Activated naive CD4-positive, alpha-beta T cell treated with anti-CD3 and anti-CD28 coated beads for 36 hours (primary cell): Measurements from ENCODE around the gene NEK6. TPM values are rescaled to one million over a fixed set of nuclear protein-coding genes. Genes with fewer than 3 reads are reported as not detected.

Experiments used
- CTCF ChIA-PET: fragments of 350-600 bp; sonication (Branson Sonifier 250); formaldehyde crosslinking; loops from one replicate; lab custom pipeline; 2021; ENCODE audit warnings: antibody characterized with exemption; lab: Charles Lee
- DNase-seq: peaks from one replicate; pipeline ENCODE4 v3.0.0-alpha.2; 2020
- H3K27ac Mint-ChIP-seq: one replicate; pipeline ENCODE4 v1.8.0; 2021; ENCODE audit warnings: mild to moderate bottlenecking, mixed read lengths
- H3K27me3 Mint-ChIP-seq: one replicate; pipeline ENCODE4 v1.8.0; 2021; ENCODE audit warnings: low read depth, mixed read lengths
- H3K36me3 Mint-ChIP-seq: one replicate; pipeline ENCODE4 v1.8.0; 2021; ENCODE audit warnings: low read depth, mixed read lengths
- H3K4me1 Mint-ChIP-seq: one replicate; pipeline ENCODE4 v1.8.0; 2021; ENCODE audit warnings: low read depth, mixed read lengths
- H3K4me3 Mint-ChIP-seq: one replicate; pipeline ENCODE4 v1.8.0; 2021; ENCODE audit warnings: mild to moderate bottlenecking, moderate library complexity, mixed read lengths
- H3K9me3 Mint-ChIP-seq: one replicate; pipeline ENCODE4 v1.8.0; 2021; ENCODE audit warnings: mixed read lengths
- intact Hi-C: fragments of 100-400 bp; cut with micrococcal nuclease; formaldehyde crosslinking; loops from one replicate; pipeline ENCODE4 v1.15.1; 2023
- total RNA-seq, 2 experiments: library from RNA; stranded (reverse); gene quantifications; one replicate each; pipeline ENCODE4 v1.2.3, GENCODE V29; 2021

The NEK6 gene
- total RNA-seq, 2 experiments from 2014 or later = 0.89 to 1.5 TPM

DNA sequence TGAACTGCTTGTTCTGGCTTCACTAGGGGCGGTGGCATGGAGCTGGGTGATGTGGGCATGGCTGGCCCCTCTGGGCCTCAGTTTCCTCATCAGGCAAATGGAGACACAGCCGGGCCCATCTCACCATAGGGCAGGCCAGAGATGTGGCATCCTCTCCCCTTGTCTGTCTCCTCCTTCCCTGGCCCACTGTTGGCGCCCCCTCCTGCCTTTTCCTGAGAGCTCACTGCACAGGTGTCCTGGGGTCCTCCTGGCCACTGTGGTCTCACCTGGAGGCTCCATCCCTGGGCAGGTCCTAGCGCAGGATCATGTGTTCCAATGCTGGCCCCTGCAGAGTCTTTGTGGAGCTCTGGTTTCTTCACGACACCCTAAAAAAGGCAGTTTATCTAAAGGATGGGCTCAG, 53.5 kb downstream of the NEK6 start:
- intact Hi-C loops = no loop called here

DNA sequence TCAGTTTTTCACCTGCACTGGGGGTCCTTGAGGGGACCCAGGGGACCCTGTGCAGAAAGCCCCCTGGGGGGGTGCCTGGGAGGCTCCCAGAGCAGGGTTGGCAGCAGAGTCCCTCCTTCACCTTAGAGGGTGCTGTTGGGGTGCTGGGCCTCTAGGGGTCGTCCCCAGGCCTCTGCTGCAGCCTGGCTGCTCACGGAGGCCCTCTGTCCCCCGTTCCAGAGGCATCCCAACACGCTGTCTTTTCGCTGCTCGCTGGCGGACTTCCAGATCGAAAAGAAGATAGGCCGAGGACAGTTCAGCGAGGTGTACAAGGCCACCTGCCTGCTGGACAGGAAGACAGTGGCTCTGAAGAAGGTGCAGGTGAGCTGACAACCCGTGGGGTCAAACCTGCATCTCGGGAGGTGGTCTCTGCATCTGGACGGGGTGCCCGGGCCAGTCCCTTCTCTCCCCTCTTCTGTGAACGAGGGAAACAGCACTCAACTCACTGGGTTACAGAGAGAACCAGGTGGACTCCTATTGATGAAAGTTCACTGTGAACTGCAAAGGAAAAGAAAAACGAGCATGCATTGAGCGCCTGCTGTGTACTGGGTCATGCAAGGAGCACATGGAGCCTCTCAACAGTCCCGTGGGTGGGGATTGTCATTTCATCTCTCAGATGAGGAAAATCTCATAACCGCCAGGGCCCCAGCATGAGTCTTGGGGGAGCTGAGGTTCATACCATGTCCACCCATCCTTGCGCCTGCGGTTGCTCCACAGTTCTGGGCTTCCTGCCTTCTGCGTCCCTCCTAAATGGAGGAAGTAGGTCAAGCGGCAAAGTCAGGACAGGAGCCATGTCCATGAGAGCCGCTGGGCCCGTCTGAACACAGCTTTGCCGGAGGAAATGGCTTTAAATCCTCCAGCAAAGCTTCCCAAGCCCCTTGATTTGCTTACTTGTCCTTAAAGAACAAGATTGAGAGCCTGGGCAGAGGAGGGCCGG, 54.8 kb downstream of the NEK6 start:
- intact Hi-C loops = no loop called here
- no peaks in the 10 kb centered on the region for H3K9me3 Mint-ChIP-seq
- CTCF ChIA-PET = interaction anchor here (0.6 to 1.6 kb wide), 4 partner anchors 8 to 305 kb away, joined by 3 to 7 read pairs (median 4); no protein-coding TSS in a partner anchor
- no peaks in the 10 kb centered on the region for H3K36me3 Mint-ChIP-seq
- H3K27me3 Mint-ChIP-seq = no peaks in the 10 kb centered on the region
- no peaks in the 10 kb centered on the region for H3K4me1 Mint-ChIP-seq
- H3K27ac Mint-ChIP-seq = no peak overlapping the region
- H3K4me3 Mint-ChIP-seq = no peak overlapping the region
- DNase-seq = no peak

More for the DNA sequence above, 53.5 kb downstream of the NEK6 start:
- peak; percentile 38 for DNase-seq
- Mint-ChIP-seq H3K27me3 (no peaks in the 10 kb centered on the region), H3K36me3 (no peaks in the 10 kb centered on the region), H3K4me3 (no peak overlapping the region), H3K27ac (no peak overlapping the region), H3K4me1 (no peaks in the 10 kb centered on the region), H3K9me3 (no peaks in the 10 kb centered on the region)
- CTCF ChIA-PET = no interaction called here

DNA sequence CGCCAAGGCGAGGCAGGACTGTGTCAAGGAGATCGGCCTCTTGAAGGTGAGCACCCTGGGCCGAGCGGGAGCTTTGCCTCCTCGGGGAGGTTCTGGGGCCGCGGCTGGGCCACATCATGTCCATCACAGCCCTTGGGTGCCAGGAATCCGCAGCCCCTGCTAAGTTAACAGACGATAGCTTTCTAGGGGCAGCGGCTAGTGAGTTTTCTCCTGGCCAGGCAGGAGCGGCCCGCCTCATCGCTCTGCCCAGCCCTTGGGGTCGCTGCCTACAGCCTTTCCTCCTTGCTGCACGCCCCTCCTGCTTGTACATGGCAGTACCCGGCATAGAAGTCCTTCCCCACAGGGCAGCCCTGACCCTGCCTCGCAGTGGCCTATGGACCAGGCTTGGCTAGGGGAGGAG, 56.2 kb downstream of the NEK6 start:
- H3K36me3 Mint-ChIP-seq = no peaks in the 10 kb centered on the region
- H3K4me3 Mint-ChIP-seq = no peak overlapping the region
- H3K27ac Mint-ChIP-seq = no peak overlapping the region
- intact Hi-C loops = no loop called here
- DNase-seq = no peak
- CTCF ChIA-PET = interaction anchor here (0.7 to 1.6 kb wide), 2 partner anchors 188 to 190 kb away, joined by 3 to 4 read pairs; no protein-coding TSS in a partner anchor
- no peaks in the 10 kb centered on the region for H3K9me3 Mint-ChIP-seq
- H3K27me3 Mint-ChIP-seq = no peaks in the 10 kb centered on the region
- no peaks in the 10 kb centered on the region for H3K4me1 Mint-ChIP-seq

DNA sequence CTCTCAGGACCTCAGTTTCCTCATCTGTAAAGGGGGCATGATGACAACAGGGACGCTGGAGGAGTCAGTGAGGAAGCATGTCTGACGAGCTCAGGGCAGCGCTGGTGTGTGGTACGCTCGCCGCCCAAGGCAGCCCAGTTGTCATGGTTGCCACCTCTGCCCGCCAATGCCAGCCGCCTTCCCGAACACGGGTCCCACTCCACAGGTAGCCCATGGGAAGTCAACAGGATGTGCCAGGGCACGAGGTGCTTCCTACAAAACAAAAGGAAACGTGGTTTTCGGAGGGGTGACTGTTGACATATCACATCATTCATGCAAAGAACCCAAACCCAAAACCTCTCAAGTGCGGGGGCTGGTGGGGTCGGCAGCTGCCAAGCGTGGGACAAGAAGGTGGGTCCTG, 58.1 kb downstream of the NEK6 start:
- Mint-ChIP-seq H3K27me3 (no peaks in the 10 kb centered on the region), H3K27ac (no peak overlapping the region), H3K4me1 (no peaks in the 10 kb centered on the region), H3K9me3 (no peaks in the 10 kb centered on the region), H3K36me3 (no peaks in the 10 kb centered on the region), H3K4me3 (no peak overlapping the region)
- CTCF ChIA-PET = no interaction called here
- intact Hi-C loops = no loop called here
- DNase-seq = no peak

DNA sequence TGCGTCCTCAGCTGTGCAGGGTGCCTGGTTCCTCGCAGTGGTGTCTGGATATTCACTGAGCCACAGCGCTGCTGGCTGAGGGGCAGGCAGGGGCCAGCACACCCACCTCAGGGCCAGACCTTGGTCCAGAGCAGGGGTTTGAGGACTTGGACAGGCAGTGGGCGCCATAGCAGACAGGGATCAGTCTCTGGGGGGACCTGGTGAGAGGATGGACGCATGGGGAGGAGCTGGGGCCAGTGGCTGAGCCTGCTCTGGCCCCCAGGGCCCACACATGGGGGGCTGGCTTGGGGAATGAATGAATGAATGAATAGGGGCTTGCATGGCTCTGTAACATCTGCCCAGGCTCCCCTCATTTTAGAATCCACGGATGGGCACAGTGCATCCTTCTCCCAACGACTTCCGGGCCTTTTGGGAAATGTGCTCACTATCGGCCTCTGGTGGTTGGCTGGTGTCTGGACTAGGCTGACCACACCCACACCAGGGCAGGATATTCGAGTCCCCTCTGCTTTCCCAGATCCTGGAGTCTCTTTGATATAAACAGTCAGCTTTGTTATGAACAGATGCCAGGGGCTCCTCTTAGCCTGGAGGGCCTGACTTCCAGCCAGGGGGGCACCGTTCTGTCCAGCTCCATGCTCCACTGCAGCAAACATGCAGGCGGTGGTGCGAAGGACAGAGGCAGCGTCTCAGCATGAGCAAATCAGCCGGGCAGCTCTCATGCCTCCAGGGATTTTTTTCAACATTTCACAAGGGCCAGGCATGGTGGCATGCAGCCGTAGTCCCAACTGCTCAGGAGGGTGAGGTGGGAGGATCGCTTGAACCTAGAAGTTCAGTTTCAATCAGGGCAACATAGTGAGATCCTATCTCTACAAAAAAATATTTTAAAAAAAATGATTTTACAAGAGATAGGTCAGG, 62.6 kb downstream of the NEK6 start:
- peak; percentile 66 for DNase-seq
- Mint-ChIP-seq H3K27me3 (no peaks in the 10 kb centered on the region), H3K36me3 (no peaks in the 10 kb centered on the region), H3K9me3 (no peaks in the 10 kb centered on the region), H3K4me3 (no peak overlapping the region), H3K4me1 (no peaks in the 10 kb centered on the region), H3K27ac (no peak overlapping the region)
- intact Hi-C loops = loop anchor here (2.0 kb wide), 1 partner anchor 194 kb away; no protein-coding TSS in a partner anchor
- CTCF ChIA-PET = interaction anchor here (0.6 to 3.3 kb wide), 3 partner anchors 8 to 193 kb away, joined by 4 to 14 read pairs (median 4); no protein-coding TSS in a partner anchor

DNA sequence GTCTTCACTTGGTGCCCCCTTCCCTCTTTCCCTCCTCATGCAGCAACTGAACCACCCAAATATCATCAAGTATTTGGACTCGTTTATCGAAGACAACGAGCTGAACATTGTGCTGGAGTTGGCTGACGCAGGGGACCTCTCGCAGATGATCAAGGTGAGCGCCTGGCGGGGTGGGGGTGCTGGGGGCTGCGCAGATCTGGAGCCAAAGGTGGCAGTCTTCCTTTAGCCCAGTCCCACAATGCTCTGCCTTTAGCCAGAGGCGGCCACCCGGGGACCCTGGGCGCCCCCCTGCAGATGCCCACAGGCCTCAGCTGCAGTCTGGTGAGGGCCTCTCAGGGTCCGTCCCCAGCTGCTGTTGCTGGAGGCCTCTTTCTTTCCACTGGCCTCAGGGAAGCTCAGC, 63.7 kb downstream of the NEK6 start:
- DNase-seq = no peak
- Mint-ChIP-seq H3K4me1 (no peaks in the 10 kb centered on the region), H3K36me3 (no peaks in the 10 kb centered on the region), H3K27me3 (no peaks in the 10 kb centered on the region), H3K9me3 (no peaks in the 10 kb centered on the region), H3K27ac (no peak overlapping the region), H3K4me3 (no peak overlapping the region)
- CTCF ChIA-PET = interaction anchor here (0.6 to 3.3 kb wide), 2 partner anchors 194 to 972 kb away, joined by 3 to 14 read pairs; no protein-coding TSS in a partner anchor
- intact Hi-C loops = loop anchor here (2.0 kb wide), 1 partner anchor 195 kb away; no protein-coding TSS in a partner anchor

DNA sequence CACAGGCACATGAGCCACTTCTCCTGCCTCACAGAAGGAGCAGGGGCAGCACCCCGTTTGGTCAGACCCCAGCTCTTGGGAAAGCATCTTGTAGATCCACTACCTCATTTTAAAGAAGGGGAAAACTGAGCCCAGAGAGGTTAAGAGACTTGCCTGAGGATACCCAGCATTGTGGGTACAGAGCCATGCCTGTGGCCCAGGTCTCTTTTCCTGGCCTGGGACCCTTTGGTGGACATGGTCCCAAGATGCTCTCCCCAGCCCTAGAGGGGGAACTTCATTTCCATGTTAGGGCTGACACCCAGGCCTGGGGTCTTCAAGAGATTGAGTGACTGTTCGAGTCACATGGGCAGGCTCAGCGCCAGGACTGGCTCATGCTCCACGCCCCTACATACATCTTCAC, 64.2 kb downstream of the NEK6 start:
- intact Hi-C loops = loop anchor here (2.0 kb wide), 1 partner anchor 195 kb away; no protein-coding TSS in a partner anchor
- H3K4me1 Mint-ChIP-seq = no peaks in the 10 kb centered on the region
- no peaks in the 10 kb centered on the region for H3K27me3 Mint-ChIP-seq
- DNase-seq = no peak
- H3K4me3 Mint-ChIP-seq = no peak overlapping the region
- H3K36me3 Mint-ChIP-seq = no peaks in the 10 kb centered on the region
- CTCF ChIA-PET = interaction anchor here (3.3 kb wide), 1 partner anchor 195 kb away, joined by 14 read pairs; no protein-coding TSS in a partner anchor
- no peaks in the 10 kb centered on the region for H3K9me3 Mint-ChIP-seq
- no peak overlapping the region for H3K27ac Mint-ChIP-seq

DNA sequence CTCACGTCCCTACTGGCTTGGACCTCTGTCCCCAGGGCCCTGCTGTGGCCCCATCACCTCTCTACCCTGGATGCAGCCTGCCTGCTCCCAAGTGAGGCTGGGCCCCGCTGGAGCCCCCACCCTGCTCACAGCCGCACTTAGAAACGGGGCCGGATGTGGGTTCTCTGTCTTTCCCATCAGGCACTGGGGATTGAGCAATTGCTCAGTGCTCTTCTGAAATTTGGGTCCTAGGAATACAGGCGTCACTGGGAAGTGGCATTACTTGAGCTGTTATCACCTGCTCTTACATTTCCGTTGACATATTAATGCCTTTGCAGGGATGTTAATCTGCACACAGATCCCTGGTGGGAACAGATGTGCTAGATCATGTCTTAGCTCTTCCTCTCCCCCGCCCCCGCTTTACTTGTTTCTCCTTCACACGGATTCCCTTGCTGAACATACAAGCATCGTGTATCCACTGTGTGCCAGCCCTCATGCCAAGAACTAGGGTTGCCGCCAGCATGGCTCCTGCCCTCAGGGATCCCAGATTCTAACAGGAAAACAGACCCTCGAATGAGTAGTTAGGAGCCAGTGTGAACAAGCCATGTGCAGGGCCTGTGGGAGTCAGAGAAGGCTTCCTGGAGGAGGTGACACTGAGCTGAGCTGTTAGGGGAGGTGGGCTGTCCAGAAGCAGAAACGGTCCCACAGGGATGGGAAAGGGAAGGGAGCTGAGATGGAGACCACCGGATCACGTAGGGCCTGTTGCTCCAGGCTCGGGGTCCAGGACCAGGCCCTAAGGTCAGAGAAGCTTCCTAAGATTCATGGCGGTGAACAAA, 65.1 kb downstream of the NEK6 start:
- CTCF ChIA-PET = no interaction called here

DNA sequence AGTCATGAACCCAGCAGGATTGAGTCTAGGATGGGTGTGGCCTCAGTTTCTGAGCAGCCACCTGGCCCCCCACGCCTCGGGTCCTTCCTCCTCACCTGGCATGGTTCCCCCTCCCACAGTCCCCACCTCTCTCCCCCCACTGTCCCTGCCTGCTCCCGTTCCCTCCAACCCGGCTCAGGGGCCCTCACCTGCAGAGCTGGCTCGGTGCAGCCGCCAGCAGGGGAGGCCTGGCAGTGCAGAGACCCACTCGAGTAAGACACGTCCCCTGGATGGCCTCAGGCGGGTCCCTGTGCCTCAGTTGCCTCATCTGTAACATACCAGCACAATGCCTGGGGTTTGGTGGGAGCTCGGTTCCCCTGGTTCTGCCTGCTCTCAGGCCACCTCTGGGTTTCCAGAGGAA, 66.2 kb downstream of the NEK6 start:
- no peak for DNase-seq
- CTCF ChIA-PET = no interaction called here
- no peak overlapping the region for H3K4me3 Mint-ChIP-seq
- H3K27ac Mint-ChIP-seq = no peak overlapping the region
- no peaks in the 10 kb centered on the region for H3K36me3 Mint-ChIP-seq
- intact Hi-C loops = no loop called here
- no peaks in the 10 kb centered on the region for H3K4me1 Mint-ChIP-seq
- H3K27me3 Mint-ChIP-seq = no peaks in the 10 kb centered on the region
- H3K9me3 Mint-ChIP-seq = no peaks in the 10 kb centered on the region

More for the DNA sequence above, 65.1 kb downstream of the NEK6 start:
- no peak for DNase-seq
- Mint-ChIP-seq H3K9me3 (no peaks in the 10 kb centered on the region), H3K4me3 (no peak overlapping the region), H3K4me1 (no peaks in the 10 kb centered on the region), H3K36me3 (no peaks in the 10 kb centered on the region), H3K27me3 (no peaks in the 10 kb centered on the region), H3K27ac (no peak overlapping the region)
- intact Hi-C loops = no loop called here

DNA sequence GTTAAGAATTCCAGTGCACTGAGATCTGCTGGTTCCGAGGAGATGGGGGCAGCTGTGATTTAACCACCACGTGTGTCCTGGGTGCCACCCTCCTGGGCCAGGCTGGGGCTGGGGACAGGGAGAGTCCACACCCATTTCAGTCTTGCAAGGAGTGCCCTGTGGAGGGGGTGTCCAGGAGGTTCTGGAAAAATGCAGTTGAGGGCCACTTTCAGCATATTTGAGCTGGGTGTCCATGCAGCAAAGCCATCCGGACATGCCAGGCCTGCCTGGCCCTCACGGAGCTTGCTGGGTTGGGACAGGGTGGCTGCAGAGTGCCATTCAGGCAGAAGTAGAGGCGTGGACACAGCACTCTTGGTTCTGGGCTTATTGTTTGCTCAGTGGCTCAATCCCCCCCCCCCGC, 68.1 kb downstream of the NEK6 start:
- intact Hi-C loops = no loop called here
- no peaks in the 10 kb centered on the region for H3K27me3 Mint-ChIP-seq
- no peak for DNase-seq

DNA sequence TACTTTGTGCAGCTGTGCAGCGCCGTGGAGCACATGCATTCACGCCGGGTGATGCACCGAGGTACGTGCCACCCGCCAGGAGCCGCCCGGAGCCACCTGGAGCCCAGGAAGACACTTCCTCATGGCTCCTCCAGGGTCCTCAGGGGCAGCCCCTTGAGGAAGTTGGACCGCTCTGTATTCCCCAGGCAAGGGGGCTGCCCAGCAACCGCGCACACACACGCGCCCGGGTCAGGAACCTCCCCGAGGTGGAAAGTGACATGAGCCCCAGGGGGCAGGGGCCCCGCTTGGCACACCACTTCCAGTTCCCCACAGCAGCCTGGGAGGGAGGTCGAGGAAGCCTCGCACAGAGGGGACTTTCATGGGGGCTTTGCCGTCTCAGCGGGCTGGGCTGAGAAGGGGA, 68.6 kb downstream of the NEK6 start:
- CTCF ChIA-PET = no interaction called here
- intact Hi-C loops = no loop called here
- no peak overlapping the region for H3K27ac Mint-ChIP-seq
- DNase-seq = no peak
- no peaks in the 10 kb centered on the region for H3K9me3 Mint-ChIP-seq
- no peaks in the 10 kb centered on the region for H3K36me3 Mint-ChIP-seq
- no peaks in the 10 kb centered on the region for H3K27me3 Mint-ChIP-seq
- H3K4me1 Mint-ChIP-seq = no peaks in the 10 kb centered on the region
- H3K4me3 Mint-ChIP-seq = no peak overlapping the region

More for the DNA sequence above, 68.1 kb downstream of the NEK6 start:
- no peaks in the 10 kb centered on the region for H3K4me1 Mint-ChIP-seq
- no peaks in the 10 kb centered on the region for H3K9me3 Mint-ChIP-seq
- no peaks in the 10 kb centered on the region for H3K36me3 Mint-ChIP-seq
- no peak overlapping the region for H3K27ac Mint-ChIP-seq
- no peak overlapping the region for H3K4me3 Mint-ChIP-seq
- CTCF ChIA-PET = interaction anchor here (0.8 kb wide), 1 partner anchor 199 kb away, joined by 3 read pairs; no protein-coding TSS in a partner anchor
